ENCODE results near the gene CHEK1.

Gene CHEK1

GRCh38 chr11:125600663-125601062 is 24.3 kb upstream of the CHEK1 start:
- no peak for DNase-seq (ENCODE audit: low read depth)
- H3K4me3 ChIP-seq (ENCODE audit: low read depth, low read length) = no peak overlapping the region
- TF ChIP-seq CTCF (IDR thresholded peaks at IDR 0.05; ENCODE audit: low read depth, low read length, missing control alignments) = no peak

- no peak overlapping the region for H3K4me3 ChIP-seq (ENCODE audit: low read depth, low read length)
- no peak for DNase-seq (ENCODE audit: low read depth)
- no peak for TF ChIP-seq CTCF (IDR thresholded peaks at IDR 0.05; ENCODE audit: low read depth, low read length, missing control alignments)
Observed at GRCh38 chr11:125603207-125603606, 21.8 kb upstream of the CHEK1 start.

- H3K4me3 ChIP-seq (ENCODE audit: low read depth, low read length) = no peak overlapping the region
- TF ChIP-seq CTCF (IDR thresholded peaks at IDR 0.05; ENCODE audit: low read depth, low read length, missing control alignments) = no peak
Observed at GRCh38 chr11:125605417-125605816, 19.5 kb upstream of the CHEK1 start.

GRCh38 chr11:125609545-125609944 is 15.4 kb upstream of the CHEK1 start:
- DNase-seq (ENCODE audit: low read depth) = no peak
- no peak overlapping the region for H3K4me3 ChIP-seq (ENCODE audit: low read depth, low read length)
- no peak for TF ChIP-seq CTCF (IDR thresholded peaks at IDR 0.05; ENCODE audit: low read depth, low read length, missing control alignments)

More at GRCh38 chr11:125605417-125605816, 19.5 kb upstream of the CHEK1 start:
- no peak for DNase-seq (ENCODE audit: low read depth)

GRCh38 chr11:125618383-125618782 is 6.6 kb upstream of the CHEK1 start:
- no peak for TF ChIP-seq CTCF (IDR thresholded peaks at IDR 0.05; ENCODE audit: low read depth, low read length, missing control alignments)
- no peak for DNase-seq (ENCODE audit: low read depth)
- H3K4me3 ChIP-seq (ENCODE audit: low read depth, low read length) = no peak overlapping the region

GRCh38 chr11:125621995-125622394 is 3.0 kb upstream of the CHEK1 start:
- TF ChIP-seq CTCF (IDR thresholded peaks at IDR 0.05; ENCODE audit: low read depth, low read length, missing control alignments) = no peak
- DNase-seq (ENCODE audit: low read depth) = no peak
- H3K4me3 ChIP-seq (ENCODE audit: low read depth, low read length) = no peak overlapping the region

GRCh38 chr11:125623064-125623463 is 1.9 kb upstream of the CHEK1 start:
- DNase-seq (ENCODE audit: low read depth) = no peak
- H3K4me3 ChIP-seq (ENCODE audit: low read depth, low read length) = no peak overlapping the region
- no peak for TF ChIP-seq CTCF (IDR thresholded peaks at IDR 0.05; ENCODE audit: low read depth, low read length, missing control alignments)
